ENCODE data around the gene TCEAL8. TPM values are rescaled to one million over a fixed set of nuclear protein-coding genes. Genes with fewer than 3 reads are reported as not detected.

TCEAL8 gene, protein sequence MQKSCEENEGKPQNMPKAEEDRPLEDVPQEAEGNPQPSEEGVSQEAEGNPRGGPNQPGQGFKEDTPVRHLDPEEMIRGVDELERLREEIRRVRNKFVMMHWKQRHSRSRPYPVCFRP
- not detected in 2 replicates for total RNA-seq (2022)
- Bru-seq, nascent RNA: not detected
- not detected for BruChase-seq, experiment 1, labeled RNA remaining after a 6-hour chase
- not detected for BruChase-seq, experiment 2, labeled RNA remaining after a 2-hour chase
- long read RNA-seq: 0 reads

DNA sequence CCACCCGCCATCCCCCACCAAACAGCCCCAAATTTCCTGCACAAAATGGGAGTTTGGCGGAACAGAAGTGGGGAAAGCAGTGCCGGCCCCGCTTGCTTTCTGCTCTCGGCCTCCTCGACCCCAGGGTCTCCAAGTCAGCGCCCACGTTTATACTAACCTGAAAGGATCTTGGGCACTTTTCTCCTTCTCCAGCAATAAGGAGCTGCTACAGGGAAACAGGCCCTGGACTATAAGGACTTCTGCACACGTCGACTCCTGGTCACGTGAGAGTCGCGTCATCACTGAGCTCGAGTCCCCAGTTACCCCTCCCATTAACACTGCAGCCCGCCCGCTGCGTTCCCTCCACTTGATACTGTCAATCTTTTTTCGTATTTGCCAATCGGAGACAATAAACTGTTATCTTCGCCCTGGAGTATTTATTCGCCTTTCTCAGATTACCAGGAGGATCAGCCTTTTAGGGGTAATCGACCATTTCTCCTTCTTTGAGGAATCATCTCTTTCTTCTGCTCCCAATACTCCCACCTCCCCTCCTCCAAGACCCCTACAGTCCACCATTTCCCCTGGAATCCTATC, at the start of gene TCEAL8:
TSS of gene TCEAL8 (minus strand) at position 235 of the 573 bp plus-strand sequence. CDS start 1,176 bp downstream, outside the sequence.
- Mint-ChIP-seq H3K4me3 (ENCODE audit: low read depth, unreplicated experiment) (no peak within 1 kb of the TSS), H3K27me3 (ENCODE audit: unreplicated experiment) (peaks cover 42% of the 10 kb centered on the region), H3K27ac (ENCODE audit: unreplicated experiment) (no peak within 1 kb of the TSS), H3K36me3 (ENCODE audit: insufficient read depth, unreplicated experiment) (peaks cover 3% of the 10 kb centered on the region), H3K9me3 (ENCODE audit: low read depth, unreplicated experiment) (no peaks in the 10 kb centered on the region), H3K4me1 (ENCODE audit: low read depth, unreplicated experiment) (no peaks in the 10 kb centered on the region)
- no peak for DNase-seq
- no TSS peak for BruUV-seq (replicated peaks)
- CTCF ChIA-PET: no interaction called here
- intact Hi-C loops (cut with micrococcal nuclease; ENCODE audit: unreplicated experiment): no loop called here
- TF ChIP-seq, protein P1, sequence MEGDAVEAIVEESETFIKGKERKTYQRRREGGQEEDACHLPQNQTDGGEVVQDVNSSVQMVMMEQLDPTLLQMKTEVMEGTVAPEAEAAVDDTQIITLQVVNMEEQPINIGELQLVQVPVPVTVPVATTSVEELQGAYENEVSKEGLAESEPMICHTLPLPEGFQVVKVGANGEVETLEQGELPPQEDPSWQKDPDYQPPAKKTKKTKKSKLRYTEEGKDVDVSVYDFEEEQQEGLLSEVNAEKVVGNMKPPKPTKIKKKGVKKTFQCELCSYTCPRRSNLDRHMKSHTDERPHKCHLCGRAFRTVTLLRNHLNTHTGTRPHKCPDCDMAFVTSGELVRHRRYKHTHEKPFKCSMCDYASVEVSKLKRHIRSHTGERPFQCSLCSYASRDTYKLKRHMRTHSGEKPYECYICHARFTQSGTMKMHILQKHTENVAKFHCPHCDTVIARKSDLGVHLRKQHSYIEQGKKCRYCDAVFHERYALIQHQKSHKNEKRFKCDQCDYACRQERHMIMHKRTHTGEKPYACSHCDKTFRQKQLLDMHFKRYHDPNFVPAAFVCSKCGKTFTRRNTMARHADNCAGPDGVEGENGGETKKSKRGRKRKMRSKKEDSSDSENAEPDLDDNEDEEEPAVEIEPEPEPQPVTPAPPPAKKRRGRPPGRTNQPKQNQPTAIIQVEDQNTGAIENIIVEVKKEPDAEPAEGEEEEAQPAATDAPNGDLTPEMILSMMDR (IDR thresholded peaks at IDR 0.05; ENCODE audit: unreplicated experiment): no peak

DNA sequence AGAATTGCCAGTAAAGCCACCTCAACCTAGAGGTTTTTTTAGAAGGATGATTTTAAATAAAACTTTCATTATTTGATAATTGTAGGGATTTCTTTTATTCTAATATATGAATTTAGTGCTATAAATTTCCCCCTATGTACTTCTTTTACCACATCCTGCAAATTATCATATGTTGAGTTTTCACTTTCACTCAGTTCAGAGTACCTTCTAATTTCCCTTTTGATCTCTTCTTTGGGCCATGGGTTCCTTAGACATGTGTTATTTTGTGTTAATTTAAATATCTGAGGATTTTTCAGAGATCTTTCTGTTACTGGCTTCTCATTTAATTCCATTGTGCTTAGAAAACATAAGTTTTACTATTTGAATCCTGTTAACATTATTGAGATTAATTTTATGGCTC, 49.8 kb upstream of the TCEAL8 start:
- intact Hi-C loops (cut with micrococcal nuclease; ENCODE audit: unreplicated experiment): no loop called here
- CTCF ChIA-PET: no interaction called here
- Mint-ChIP-seq H3K27me3 (ENCODE audit: unreplicated experiment) (peaks cover 19% of the 10 kb centered on the region), H3K4me1 (ENCODE audit: low read depth, unreplicated experiment) (no peaks in the 10 kb centered on the region), H3K9me3 (ENCODE audit: low read depth, unreplicated experiment) (no peaks in the 10 kb centered on the region), H3K4me3 (ENCODE audit: low read depth, unreplicated experiment) (no peak overlapping the region), H3K27ac (ENCODE audit: unreplicated experiment) (no peak overlapping the region), H3K36me3 (ENCODE audit: insufficient read depth, unreplicated experiment) (no peaks in the 10 kb centered on the region)
- BruUV-seq (replicated peaks): no TSS peak
- TF ChIP-seq, protein P1 (IDR thresholded peaks at IDR 0.05; ENCODE audit: unreplicated experiment): no peak
- no peak for DNase-seq

DNA sequence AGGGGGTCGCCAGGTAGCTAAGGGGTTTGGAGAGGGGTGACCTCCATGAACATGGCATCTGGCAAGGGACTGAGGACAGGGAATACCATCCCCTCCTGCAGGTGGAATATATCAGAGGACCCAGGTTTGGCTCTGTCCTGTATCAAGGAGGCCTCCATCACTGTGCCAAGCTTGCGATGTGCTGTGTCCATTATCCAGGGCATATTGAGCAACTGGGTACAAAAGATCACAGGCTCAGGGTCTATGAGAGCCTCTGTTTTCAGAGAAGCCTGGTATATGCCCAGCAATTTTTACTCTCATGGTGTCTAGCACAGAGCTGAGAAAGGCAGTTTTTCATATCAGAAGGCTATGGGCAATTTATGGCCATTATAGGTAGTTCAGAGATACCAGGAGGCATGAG, 38.2 kb upstream of the TCEAL8 start:
- intact Hi-C loops (cut with micrococcal nuclease; ENCODE audit: unreplicated experiment): no loop called here
- H3K4me1 Mint-ChIP-seq (ENCODE audit: low read depth, unreplicated experiment): no peaks in the 10 kb centered on the region
- no TSS peak for BruUV-seq (replicated peaks)
- no peaks in the 10 kb centered on the region for H3K36me3 Mint-ChIP-seq (ENCODE audit: insufficient read depth, unreplicated experiment)
- TF ChIP-seq, protein P1 (IDR thresholded peaks at IDR 0.05; ENCODE audit: unreplicated experiment): no peak
- H3K27ac Mint-ChIP-seq (ENCODE audit: unreplicated experiment): no peak overlapping the region
- no peak overlapping the region for H3K4me3 Mint-ChIP-seq (ENCODE audit: low read depth, unreplicated experiment)
- H3K9me3 Mint-ChIP-seq (ENCODE audit: low read depth, unreplicated experiment): no peaks in the 10 kb centered on the region
- no peak for DNase-seq
- CTCF ChIA-PET: no interaction called here
- peaks cover 38% of the 10 kb centered on the region for H3K27me3 Mint-ChIP-seq (ENCODE audit: unreplicated experiment)

DNA sequence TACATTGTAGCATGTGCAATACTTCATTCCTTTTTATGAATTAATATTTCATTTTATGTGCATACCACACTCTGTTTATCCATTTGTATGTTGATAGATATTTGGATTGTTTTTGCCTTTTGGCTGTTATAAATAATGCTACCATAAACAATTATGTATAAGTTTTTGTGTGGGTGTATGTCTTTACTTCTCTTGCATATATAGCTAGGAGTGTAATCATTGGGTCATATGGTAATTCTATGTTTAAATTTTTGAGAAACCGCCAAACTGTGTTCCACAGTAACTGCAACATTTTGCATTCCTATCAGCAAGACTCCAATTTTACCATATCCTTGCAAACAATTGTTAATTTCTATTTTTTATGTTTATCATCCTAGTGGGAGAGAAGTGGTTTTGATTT, 24.7 kb upstream of the TCEAL8 start:
- intact Hi-C loops (cut with micrococcal nuclease; ENCODE audit: unreplicated experiment): no loop called here
- Mint-ChIP-seq H3K27ac (ENCODE audit: unreplicated experiment) (no peak overlapping the region), H3K9me3 (ENCODE audit: low read depth, unreplicated experiment) (no peaks in the 10 kb centered on the region), H3K4me3 (ENCODE audit: low read depth, unreplicated experiment) (no peak overlapping the region), H3K4me1 (ENCODE audit: low read depth, unreplicated experiment) (no peaks in the 10 kb centered on the region), H3K27me3 (ENCODE audit: unreplicated experiment) (peaks cover 65% of the 10 kb centered on the region), H3K36me3 (ENCODE audit: insufficient read depth, unreplicated experiment) (no peaks in the 10 kb centered on the region)
- no peak for DNase-seq
- TF ChIP-seq, protein P1 (IDR thresholded peaks at IDR 0.05; ENCODE audit: unreplicated experiment): no peak
- BruUV-seq (replicated peaks): no TSS peak
- CTCF ChIA-PET: no interaction called here

Data from Calu3 (cell line).